Endothelial cell of umbilical vein (primary cell): ENCODE results near the gene B9D2. TPM values are rescaled to one million over a fixed set of nuclear protein-coding genes. Genes with fewer than 3 reads are reported as not detected.

ENCODE experiments used
- BruUV-seq: library from RNA; stranded (reverse); fragments of 400-500 nt; replicated peaks from 2 replicates; lab custom pipeline; 2021; lab: Mats Ljungman, UMichigan
- CTCF ChIA-PET: fragments of 300-600, 350-600 bp; sonication (Branson Sonifier 250); formaldehyde crosslinking; loops from one replicate; lab custom pipeline; 2021; ENCODE audit warnings: antibody characterized with exemption, inconsistent platforms; lab: Charles Lee
- POLR2A ChIA-PET: fragments of 300-600, 350-600 bp; sonication (Branson Sonifier 250); formaldehyde crosslinking; loops from one replicate; lab custom pipeline; 2021; ENCODE audit warnings: antibody characterized with exemption, inconsistent platforms; lab: Charles Lee
- DNase-seq: peaks from one replicate; pipeline ENCODE4 v3.0.0-alpha.2; 2011; ENCODE audit warnings: low read depth, low spot score
- FAIRE-seq: peaks from 2 replicates; lab custom pipeline; 2011; peaks lifted over from hg19 to GRCh38; lab: Jason Lieb, UNC
- H2AFZ ChIP-seq: 2 replicates; pipeline ENCODE4 v1.6.0; 2012; ENCODE audit warnings: low read depth, low read length, control low read depth, inconsistent platforms
- H3K27ac ChIP-seq: 2 replicates; pipeline ENCODE4 v1.5.1; 2011; ENCODE audit warnings: low read depth, mild to moderate bottlenecking, control low read depth, low read length, moderate library complexity; ENCODE audit not compliant: insufficient read depth
- H3K27me3 ChIP-seq, 2 experiments: 2 replicates each; pipeline versions ENCODE4 v1.6.0 to v1.6.1; 2011; ENCODE audit warnings: low read length in 2 of 2, mixed read lengths in 1 of 2; ENCODE audit not compliant: control insufficient read depth in 2 of 2, insufficient read depth in 2 of 2
- H3K36me3 ChIP-seq, 2 experiments: 2 replicates in 1 of 2; 3 replicates in 1 of 2; pipeline ENCODE4 v1.5.1; 2011; ENCODE audit warnings: low read length in 2 of 2, mild to moderate bottlenecking in 1 of 2, moderate library complexity in 1 of 2; ENCODE audit not compliant: control insufficient read depth in 2 of 2, insufficient read depth in 2 of 2; ENCODE audit errors: extremely low read depth in 1 of 2
- H3K4me1 ChIP-seq: 3 replicates; pipeline ENCODE4 v1.5.1; 2011; ENCODE audit warnings: mild to moderate bottlenecking, low read length; ENCODE audit not compliant: control insufficient read depth, insufficient read depth; ENCODE audit errors: extremely low read depth
- H3K4me2 ChIP-seq: 2 replicates; pipeline ENCODE4 v1.6.1; 2011; ENCODE audit warnings: low read length, control low read depth, mixed read lengths; ENCODE audit not compliant: insufficient read depth
- H3K4me3 ChIP-seq, 3 experiments: fragments of 200-600 bp in 1 of 3; sonication (generic), shearing (Covaris generic) in 1 of 3; replicated peaks in 1 of 3; 2 replicates each; pipeline ENCODE4 v1.5.1; 2011 to 2016; ENCODE audit warnings: control low read depth in 3 of 3, low read length in 3 of 3, mild to moderate bottlenecking in 2 of 3, inconsistent platforms in 1 of 3, low read depth in 1 of 3, moderate library complexity in 1 of 3; ENCODE audit not compliant: insufficient read depth in 1 of 3
- H3K79me2 ChIP-seq: 2 replicates; pipeline ENCODE4 v1.6.0; 2012; ENCODE audit warnings: low read length, inconsistent platforms; ENCODE audit not compliant: control insufficient read depth, insufficient read depth
- H3K9ac ChIP-seq: replicated peaks from 2 replicates; pipeline ENCODE3; 2011; ENCODE audit warnings: low read length, control low read depth; ENCODE audit not compliant: insufficient read depth; ENCODE audit errors: extremely low read depth
- H3K9me1 ChIP-seq: replicated peaks from 3 replicates; pipeline ENCODE4 v1.6.0; 2011; ENCODE audit warnings: mild to moderate bottlenecking, low read length; ENCODE audit not compliant: control insufficient read depth, insufficient read depth; ENCODE audit errors: extremely low read depth
- H3K9me3 ChIP-seq: replicated peaks from 2 replicates; pipeline ENCODE4 v1.5.1; 2012; ENCODE audit warnings: low read length, inconsistent platforms; ENCODE audit not compliant: control insufficient read depth, insufficient read depth
- H4K20me1 ChIP-seq: replicated peaks from 2 replicates; pipeline ENCODE3; 2011; ENCODE audit warnings: mild to moderate bottlenecking, low read length; ENCODE audit not compliant: control insufficient read depth, insufficient read depth; ENCODE audit errors: extremely low read depth
- EZH2 ChIP-seq: IDR thresholded peaks from 2 replicates; pipeline ENCODE4 v1.6.1; 2012; ENCODE audit warnings: borderline replicate concordance, low read depth, mild to moderate bottlenecking, moderate library complexity, low read length, inconsistent platforms; ENCODE audit not compliant: severe bottlenecking
- FOS ChIP-seq: IDR thresholded peaks from 2 replicates; pipeline ENCODE4 v1.6.1; 2011; ENCODE audit warnings: mild to moderate bottlenecking, low read length, moderate library complexity, borderline replicate concordance; ENCODE audit not compliant: insufficient read depth
- GATA2 ChIP-seq: IDR thresholded peaks from 2 replicates; pipeline ENCODE4 v1.7.0; 2011; ENCODE audit warnings: low read depth, mild to moderate bottlenecking, moderate library complexity, mixed read lengths, low read length; ENCODE audit not compliant: insufficient read length, insufficient read depth
- JUN ChIP-seq: IDR thresholded peaks from 2 replicates; pipeline ENCODE4 v1.6.1; 2011; ENCODE audit warnings: borderline replicate concordance, low read depth; ENCODE audit not compliant: insufficient read length, insufficient read depth
- MYC ChIP-seq: IDR thresholded peaks from one replicate; pipeline ENCODE4 v1.6.1; 2011; ENCODE audit warnings: mild to moderate bottlenecking, low read depth, low read length
- POLR2A ChIP-seq: IDR thresholded peaks from 2 replicates; pipeline ENCODE4 v1.6.1; 2012; ENCODE audit warnings: low read depth, mild to moderate bottlenecking, control low read depth, low read length
- POLR2AphosphoS5 ChIP-seq: IDR thresholded peaks from 2 replicates; pipeline ENCODE4 v1.6.1; 2012; ENCODE audit warnings: low read depth, mild to moderate bottlenecking, control low read depth, low read length, moderate library complexity; ENCODE audit not compliant: insufficient read depth
- dilution Hi-C: fragments of 300-500 bp; cut with MboI; formaldehyde crosslinking; loops from one replicate; pipeline ENCODE4 v1.15.0; 2019; ENCODE audit warnings: low sequenced_read_pairs; ENCODE audit not compliant: extremely low pct_ligation_motif_present
- intact Hi-C: fragments of 100-400 bp; cut with micrococcal nuclease; formaldehyde crosslinking; loops from one replicate; pipeline ENCODE4 v1.10.0; 2022
- polyA plus RNA-seq, 4 experiments: library from polyadenylated mRNA; depleted of rRNA in 3 of 4; stranded (reverse) in 3 of 4; unstranded in 1 of 4; fragments of >200 nt; gene quantifications; 2 replicates each; pipeline versions ENCODE4 v1.2.1 to v1.2.3, GENCODE V29; 2011 to 2012; ENCODE audit warnings: missing spikeins in 1 of 4
- total RNA-seq: library from RNA; stranded (reverse); gene quantifications from 2 replicates; pipeline ENCODE4 v1.2.3, GENCODE V29; 2021
- TF ChIP-seq, protein P1 (sequence below): IDR thresholded peaks from 2 replicates; pipeline ENCODE4 v1.6.1; 2011; ENCODE audit not compliant: insufficient read depth, insufficient read length
- TF ChIP-seq, protein P2 (sequence below), 2 donors: IDR thresholded peaks; 1 replicate in 1 of 2; 2 replicates in 1 of 2; pipeline ENCODE4 v1.5.1; 2011; ENCODE audit warnings: low read length in 2 of 2, mild to moderate bottlenecking in 2 of 2, moderate library complexity in 2 of 2, control low read depth in 1 of 2, inconsistent platforms in 1 of 2, low read depth in 1 of 2; ENCODE audit not compliant: insufficient read depth in 1 of 2; ENCODE audit errors: extremely low read depth in 1 of 2

Gene B9D2
- total and polyA plus RNA-seq, 2 donors (not counting 3 experiments of a cell fraction or from before 2014, with no cell fraction given), result 12.2 to 23.9 TPM

DNA sequence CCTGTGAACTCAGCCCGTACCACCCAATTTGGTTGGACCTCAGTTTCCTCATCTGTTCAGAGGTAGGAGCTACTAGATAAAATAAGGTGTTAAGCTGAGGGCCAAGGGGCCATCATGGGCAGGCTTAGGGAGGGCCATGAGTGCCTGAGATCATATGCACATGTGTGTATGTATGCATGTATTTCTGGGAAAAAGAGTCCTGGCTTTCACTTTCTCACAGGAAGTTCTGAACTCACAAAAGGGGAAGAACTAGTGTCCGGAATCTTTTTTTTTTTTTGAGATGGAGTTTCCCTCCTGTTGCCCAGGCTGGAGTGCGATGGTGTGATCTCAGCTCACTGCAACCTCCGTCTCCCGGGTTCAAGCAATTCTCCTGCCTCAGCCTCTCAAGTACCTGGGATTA is 29.2 kb downstream of the B9D2 start:
- Histone ChIP-seq H3K27me3 (no peaks in the 10 kb centered on the region), H4K20me1 (no peaks in the 10 kb centered on the region), H3K9me1 (no peaks in the 10 kb centered on the region), H3K27ac (peak overlapping the region; percentile 40), H3K9ac (no peak overlapping the region), H3K4me1 (peaks cover 5% of the 10 kb centered on the region), H3K36me3 (peaks cover 25 to 48% of the 10 kb centered on the region in 2 experiments), H3K4me2 (no peak overlapping the region), H2AFZ (no peak overlapping the region), H3K9me3 (no peaks in the 10 kb centered on the region), H3K79me2 (peaks cover 37% of the 10 kb centered on the region), H3K4me3 (no peak overlapping the region)
- DNase-seq (peak; percentile 46), FAIRE-seq (no peak)
- POLR2A ChIA-PET, result no interaction called here
- BruUV-seq, result no TSS peak
- dilution Hi-C loops, result no loop called here
- intact Hi-C loops, result no loop called here
- CTCF ChIA-PET, result interaction anchor here (1.3 kb wide), 1 partner anchor 13 kb away, joined by 4 read pairs; no protein-coding TSS in a partner anchor
- TF ChIP-seq MYC (no peak), FOS (no peak), POLR2A (no peak), GATA2 (no peak), POLR2AphosphoS5 (no peak), JUN (no peak), EZH2 (no peak)
- TF ChIP-seq, protein P1, sequence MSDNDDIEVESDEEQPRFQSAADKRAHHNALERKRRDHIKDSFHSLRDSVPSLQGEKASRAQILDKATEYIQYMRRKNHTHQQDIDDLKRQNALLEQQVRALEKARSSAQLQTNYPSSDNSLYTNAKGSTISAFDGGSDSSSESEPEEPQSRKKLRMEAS, result no peak
- TF ChIP-seq, protein P2, sequence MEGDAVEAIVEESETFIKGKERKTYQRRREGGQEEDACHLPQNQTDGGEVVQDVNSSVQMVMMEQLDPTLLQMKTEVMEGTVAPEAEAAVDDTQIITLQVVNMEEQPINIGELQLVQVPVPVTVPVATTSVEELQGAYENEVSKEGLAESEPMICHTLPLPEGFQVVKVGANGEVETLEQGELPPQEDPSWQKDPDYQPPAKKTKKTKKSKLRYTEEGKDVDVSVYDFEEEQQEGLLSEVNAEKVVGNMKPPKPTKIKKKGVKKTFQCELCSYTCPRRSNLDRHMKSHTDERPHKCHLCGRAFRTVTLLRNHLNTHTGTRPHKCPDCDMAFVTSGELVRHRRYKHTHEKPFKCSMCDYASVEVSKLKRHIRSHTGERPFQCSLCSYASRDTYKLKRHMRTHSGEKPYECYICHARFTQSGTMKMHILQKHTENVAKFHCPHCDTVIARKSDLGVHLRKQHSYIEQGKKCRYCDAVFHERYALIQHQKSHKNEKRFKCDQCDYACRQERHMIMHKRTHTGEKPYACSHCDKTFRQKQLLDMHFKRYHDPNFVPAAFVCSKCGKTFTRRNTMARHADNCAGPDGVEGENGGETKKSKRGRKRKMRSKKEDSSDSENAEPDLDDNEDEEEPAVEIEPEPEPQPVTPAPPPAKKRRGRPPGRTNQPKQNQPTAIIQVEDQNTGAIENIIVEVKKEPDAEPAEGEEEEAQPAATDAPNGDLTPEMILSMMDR (IDR thresholded peaks at IDR 0.05; ENCODE audit: extremely low read depth in 1 of 2, insufficient read depth in 1 of 2, low read depth in 1 of 2, low read length in 2 of 2), result no peak
